HG02973 (cell line): ENCODE measurements around the gene TMEM44.

Experiments used
- ATAC-seq: cut with Tn5 transposase; IDR thresholded peaks from one replicate; pipeline ENCODE4 v1.9.1; 2021; ENCODE audit warnings: moderate library complexity; ENCODE audit not compliant: unreplicated experiment

Gene TMEM44

GRCh38 chr3:194633349-194634004 is at the start of gene TMEM44:
TMEM44 (minus strand) TSS chr3:194633419; CDS start chr3:194633215, 204 bp downstream.
- peak; percentile 73 for ATAC-seq

- peak; percentile 43 for ATAC-seq
Observed at GRCh38 chr3:194682694-194683310, 49.6 kb upstream of the TMEM44 start.

- no peak for ATAC-seq
Observed at GRCh38 chr3:194682189-194682693, 49.0 kb upstream of the TMEM44 start.

GRCh38 chr3:194680888-194681615 is 47.8 kb upstream of the TMEM44 start:
- ATAC-seq: no peak

GRCh38 chr3:194676471-194676870 is 43.3 kb upstream of the TMEM44 start:
- no peak for ATAC-seq

GRCh38 chr3:194675680-194676079 is 42.5 kb upstream of the TMEM44 start:
- ATAC-seq: no peak

- no peak for ATAC-seq
Observed at GRCh38 chr3:194675081-194675640, 41.9 kb upstream of the TMEM44 start.

- ATAC-seq: no peak
Observed at GRCh38 chr3:194673761-194674160, 40.5 kb upstream of the TMEM44 start.

GRCh38 chr3:194672876-194673275 is 39.7 kb upstream of the TMEM44 start:
- ATAC-seq: no peak

- ATAC-seq: peak; percentile 78
Observed at GRCh38 chr3:194671900-194672808, 38.9 kb upstream of the TMEM44 start, which contains the start of gene LSG1. LSG1 (minus strand) TSS chr3:194672191; CDS start chr3:194672162, 29 bp downstream.

GRCh38 chr3:194671511-194671899 is 38.3 kb upstream of the TMEM44 start:
- peak; percentile 3 for ATAC-seq

GRCh38 chr3:194667363-194667762 is 34.1 kb upstream of the TMEM44 start:
- ATAC-seq: no peak

GRCh38 chr3:194664857-194665256 is 31.6 kb upstream of the TMEM44 start:
- ATAC-seq: no peak

GRCh38 chr3:194661946-194662345 is 28.7 kb upstream of the TMEM44 start:
- ATAC-seq: no peak

- ATAC-seq: no peak
Observed at GRCh38 chr3:194661374-194661773, 28.2 kb upstream of the TMEM44 start.

- no peak for ATAC-seq
Observed at GRCh38 chr3:194659778-194660177, 26.6 kb upstream of the TMEM44 start.

- no peak for ATAC-seq
Observed at GRCh38 chr3:194658477-194659242, 25.4 kb upstream of the TMEM44 start.

- ATAC-seq: no peak
Observed at GRCh38 chr3:194657439-194657838, 24.2 kb upstream of the TMEM44 start.

- ATAC-seq: no peak
Observed at GRCh38 chr3:194654443-194654842, 21.2 kb upstream of the TMEM44 start.

GRCh38 chr3:194647747-194648146 is 14.5 kb upstream of the TMEM44 start:
- no peak for ATAC-seq
